HG02852 (cell line): ENCODE measurements around the gene PTPRN2.
"Not testable (repeated sequence)": the region's sequence is repeated elsewhere in the genome, so short reads cannot be mapped to it uniquely, and the experiment has no call there.

Experiments used
- ATAC-seq: cut with Tn5 transposase; IDR thresholded peaks from one replicate; pipeline ENCODE4 v1.9.1; 2021; ENCODE audit warnings: mild to moderate bottlenecking, moderate library complexity; ENCODE audit not compliant: unreplicated experiment

PTPRN2 gene

GRCh38 chr7:157905651-157906461 is 681.8 kb downstream of the PTPRN2 start:
- ATAC-seq, result no peak

GRCh38 chr7:157904866-157905570 is 682.6 kb downstream of the PTPRN2 start:
- no peak for ATAC-seq

- ATAC-seq, result no peak
These were observed 683.3 kb downstream of the PTPRN2 start for GRCh38 chr7:157904211-157904865.

GRCh38 chr7:157903710-157904109 is 683.9 kb downstream of the PTPRN2 start:
- no peak for ATAC-seq

GRCh38 chr7:157903296-157903695 is 684.3 kb downstream of the PTPRN2 start:
- no peak for ATAC-seq

- ATAC-seq, result not testable (repeated sequence)
These were observed 685.6 kb downstream of the PTPRN2 start for GRCh38 chr7:157901816-157902610.

- ATAC-seq, result no peak
These were observed 686.5 kb downstream of the PTPRN2 start for GRCh38 chr7:157901166-157901565.

GRCh38 chr7:157900556-157900955 is 687.1 kb downstream of the PTPRN2 start:
- ATAC-seq, result no peak

- ATAC-seq, result no peak
These were observed 687.6 kb downstream of the PTPRN2 start for GRCh38 chr7:157900011-157900410.

- no peak for ATAC-seq
These were observed 688.7 kb downstream of the PTPRN2 start for GRCh38 chr7:157898802-157899505.

- ATAC-seq, result no peak
These were observed 689.4 kb downstream of the PTPRN2 start for GRCh38 chr7:157898261-157898660.

GRCh38 chr7:157897681-157898080 is 689.9 kb downstream of the PTPRN2 start:
- no peak for ATAC-seq

- ATAC-seq, result no peak
These were observed 690.7 kb downstream of the PTPRN2 start for GRCh38 chr7:157896774-157897555.

- ATAC-seq, result not testable (repeated sequence)
These were observed 691.3 kb downstream of the PTPRN2 start for GRCh38 chr7:157896376-157896675.

- ATAC-seq, result no peak
These were observed 691.9 kb downstream of the PTPRN2 start for GRCh38 chr7:157895520-157896375.

- not testable (repeated sequence) for ATAC-seq
These were observed 692.5 kb downstream of the PTPRN2 start for GRCh38 chr7:157895098-157895497.

- ATAC-seq, result no peak
These were observed 694.0 kb downstream of the PTPRN2 start for GRCh38 chr7:157893535-157894044.

- no peak for ATAC-seq
These were observed 694.7 kb downstream of the PTPRN2 start for GRCh38 chr7:157892751-157893523.
